ENCODE results near the gene ZDHHC16.

ZDHHC16 gene

DNA sequence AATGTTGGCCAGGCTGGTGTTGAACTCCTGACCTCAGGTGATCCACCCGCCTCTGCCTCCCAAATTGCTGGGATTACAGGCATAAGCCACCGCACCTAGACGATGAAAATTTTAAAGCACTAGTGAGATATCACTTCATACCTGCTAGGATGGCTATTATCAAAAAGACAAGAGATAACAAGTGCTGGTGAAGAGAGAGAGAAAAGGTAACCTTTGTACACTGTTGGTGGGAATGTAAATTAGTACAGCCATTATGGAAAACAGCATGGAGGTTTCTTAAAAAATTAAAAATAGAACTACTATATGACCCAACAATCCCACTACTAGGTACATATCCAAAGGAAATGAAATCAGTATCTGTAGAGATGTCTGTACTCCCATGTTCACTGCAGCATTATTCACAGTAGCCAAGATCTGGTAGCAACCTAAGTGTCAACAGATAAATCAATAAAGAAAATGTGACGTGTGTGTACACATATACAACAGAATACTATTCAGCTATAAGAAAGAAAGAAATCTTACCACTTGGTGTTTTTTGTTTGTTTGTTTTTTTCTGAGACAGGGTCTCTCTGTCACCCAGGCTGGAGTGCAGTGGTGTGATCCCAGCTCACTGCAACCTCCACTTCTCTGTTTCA lies 39.8 kb downstream of the ZDHHC16 start:
- TF ChIP-seq, protein P1, sequence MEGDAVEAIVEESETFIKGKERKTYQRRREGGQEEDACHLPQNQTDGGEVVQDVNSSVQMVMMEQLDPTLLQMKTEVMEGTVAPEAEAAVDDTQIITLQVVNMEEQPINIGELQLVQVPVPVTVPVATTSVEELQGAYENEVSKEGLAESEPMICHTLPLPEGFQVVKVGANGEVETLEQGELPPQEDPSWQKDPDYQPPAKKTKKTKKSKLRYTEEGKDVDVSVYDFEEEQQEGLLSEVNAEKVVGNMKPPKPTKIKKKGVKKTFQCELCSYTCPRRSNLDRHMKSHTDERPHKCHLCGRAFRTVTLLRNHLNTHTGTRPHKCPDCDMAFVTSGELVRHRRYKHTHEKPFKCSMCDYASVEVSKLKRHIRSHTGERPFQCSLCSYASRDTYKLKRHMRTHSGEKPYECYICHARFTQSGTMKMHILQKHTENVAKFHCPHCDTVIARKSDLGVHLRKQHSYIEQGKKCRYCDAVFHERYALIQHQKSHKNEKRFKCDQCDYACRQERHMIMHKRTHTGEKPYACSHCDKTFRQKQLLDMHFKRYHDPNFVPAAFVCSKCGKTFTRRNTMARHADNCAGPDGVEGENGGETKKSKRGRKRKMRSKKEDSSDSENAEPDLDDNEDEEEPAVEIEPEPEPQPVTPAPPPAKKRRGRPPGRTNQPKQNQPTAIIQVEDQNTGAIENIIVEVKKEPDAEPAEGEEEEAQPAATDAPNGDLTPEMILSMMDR (conservative IDR thresholded peaks at IDR 0.05; ENCODE audit: low read depth, low read length) = no peak
- H3K4me3 ChIP-seq (ENCODE audit: low read depth, low read length) = no peak overlapping the region
- DNase-seq (ENCODE audit: low read depth) = no peak

DNA sequence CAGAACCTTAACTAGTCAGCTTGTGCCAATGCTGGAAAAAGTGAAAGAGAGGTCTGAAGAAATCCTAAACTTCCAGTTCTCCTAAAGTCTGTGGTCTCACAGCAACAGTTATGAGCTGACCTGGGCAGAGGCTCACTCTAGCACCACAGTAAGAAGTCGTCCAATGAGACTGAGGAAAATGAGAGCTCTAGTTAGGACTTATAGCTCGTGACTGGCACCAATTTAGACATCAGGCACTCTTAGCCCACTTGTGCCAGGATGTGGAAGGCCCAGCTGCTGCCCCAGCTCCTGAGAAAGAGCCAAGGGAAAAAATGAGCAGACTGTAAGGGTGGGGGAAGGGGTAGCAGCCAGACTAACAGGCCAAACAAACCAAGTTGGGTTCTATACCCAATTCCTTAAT lies 44.6 kb downstream of the ZDHHC16 start:
- DNase-seq (ENCODE audit: low read depth) = no peak
- no peak overlapping the region for H3K4me3 ChIP-seq (ENCODE audit: low read depth, low read length)
- TF ChIP-seq, protein P1 (conservative IDR thresholded peaks at IDR 0.05; ENCODE audit: low read depth, low read length) = no peak

DNA sequence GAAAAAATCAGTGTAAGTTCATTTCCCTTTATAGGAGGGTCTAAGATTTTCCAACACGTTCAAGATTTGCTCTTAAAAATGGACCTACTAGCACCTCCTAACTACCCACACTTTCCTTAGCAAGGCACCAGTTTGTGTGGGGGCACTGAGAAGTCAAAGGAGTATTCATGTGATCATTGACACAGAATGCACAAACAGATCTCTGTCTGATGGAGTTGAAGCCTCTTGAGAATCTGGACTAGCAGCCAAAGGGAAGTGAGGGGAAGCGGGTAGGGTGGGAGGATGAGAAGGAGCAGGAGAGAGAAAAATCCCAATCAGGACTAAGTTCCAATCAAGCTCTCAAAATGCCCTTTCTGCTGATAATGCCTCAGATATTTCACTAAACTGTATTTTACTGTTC lies 48.2 kb downstream of the ZDHHC16 start:
- TF ChIP-seq, protein P1 (conservative IDR thresholded peaks at IDR 0.05; ENCODE audit: low read depth, low read length) = no peak
- DNase-seq (ENCODE audit: low read depth) = no peak
- H3K4me3 ChIP-seq (ENCODE audit: low read depth, low read length) = no peak overlapping the region

DNA sequence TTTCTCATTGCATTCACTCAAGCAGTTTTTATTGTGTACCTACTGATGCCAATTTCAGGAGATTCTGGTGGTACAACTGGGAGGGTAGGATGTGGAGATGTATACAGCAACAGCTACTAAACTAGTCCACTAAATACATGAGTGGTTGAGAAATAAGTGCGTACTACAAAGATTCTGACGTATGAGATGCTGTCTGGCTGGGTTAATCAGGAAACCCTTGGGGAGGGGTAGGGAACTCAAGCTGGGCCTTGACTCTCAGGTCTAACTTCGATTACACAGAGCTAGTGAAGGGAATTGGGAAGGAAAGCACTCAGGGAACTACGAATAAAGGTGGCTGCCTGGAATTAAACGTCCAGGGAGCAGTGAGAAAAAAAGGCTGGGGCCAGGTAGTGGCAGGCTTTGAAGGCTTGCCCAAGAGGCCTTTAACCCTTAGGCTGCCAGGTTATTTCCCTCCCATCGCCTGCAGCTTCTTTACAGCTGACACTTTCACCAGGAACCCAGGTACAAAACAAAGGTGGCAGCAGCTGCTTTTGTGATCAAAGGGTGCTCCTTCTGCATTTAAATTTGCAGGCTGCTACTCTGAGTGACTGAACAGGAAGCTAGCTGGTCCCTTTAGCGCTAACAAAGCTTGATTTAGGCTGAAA lies 49.0 kb downstream of the ZDHHC16 start:
- no peak overlapping the region for H3K4me3 ChIP-seq (ENCODE audit: low read depth, low read length)
- peak; percentile 65 for DNase-seq (ENCODE audit: low read depth)
- TF ChIP-seq, protein P1 (conservative IDR thresholded peaks at IDR 0.05; ENCODE audit: low read depth, low read length) = no peak

DNA sequence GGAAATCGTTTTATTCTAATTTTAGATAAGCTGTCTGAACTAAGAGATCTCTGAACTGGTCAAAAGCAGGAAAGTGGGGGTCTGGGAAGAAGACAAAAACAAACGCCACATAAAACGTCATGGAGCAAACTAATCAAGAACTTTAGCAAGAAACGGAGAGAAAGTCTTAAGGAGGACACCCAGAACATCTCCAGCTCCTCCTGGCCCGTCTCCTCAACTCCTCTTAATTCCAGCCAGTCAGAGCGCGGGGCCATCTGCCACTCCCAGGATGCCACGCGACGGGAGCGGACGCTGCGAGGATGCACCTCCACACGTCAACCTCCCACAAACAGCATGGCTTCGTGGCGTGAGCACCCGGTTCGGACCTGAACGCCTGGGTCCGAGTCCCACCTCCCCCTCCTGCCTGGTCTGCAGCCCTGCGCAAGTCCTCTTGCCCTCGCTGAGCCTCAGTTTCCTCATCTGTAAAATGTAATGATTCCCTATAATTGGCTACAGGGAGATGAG lies 51.6 kb downstream of the ZDHHC16 start:
- TF ChIP-seq, protein P1 (conservative IDR thresholded peaks at IDR 0.05; ENCODE audit: low read depth, low read length) = no peak
- H3K4me3 ChIP-seq (ENCODE audit: low read depth, low read length) = peak overlapping the region; percentile 99
- DNase-seq (ENCODE audit: low read depth) = peak; percentile 87

DNA sequence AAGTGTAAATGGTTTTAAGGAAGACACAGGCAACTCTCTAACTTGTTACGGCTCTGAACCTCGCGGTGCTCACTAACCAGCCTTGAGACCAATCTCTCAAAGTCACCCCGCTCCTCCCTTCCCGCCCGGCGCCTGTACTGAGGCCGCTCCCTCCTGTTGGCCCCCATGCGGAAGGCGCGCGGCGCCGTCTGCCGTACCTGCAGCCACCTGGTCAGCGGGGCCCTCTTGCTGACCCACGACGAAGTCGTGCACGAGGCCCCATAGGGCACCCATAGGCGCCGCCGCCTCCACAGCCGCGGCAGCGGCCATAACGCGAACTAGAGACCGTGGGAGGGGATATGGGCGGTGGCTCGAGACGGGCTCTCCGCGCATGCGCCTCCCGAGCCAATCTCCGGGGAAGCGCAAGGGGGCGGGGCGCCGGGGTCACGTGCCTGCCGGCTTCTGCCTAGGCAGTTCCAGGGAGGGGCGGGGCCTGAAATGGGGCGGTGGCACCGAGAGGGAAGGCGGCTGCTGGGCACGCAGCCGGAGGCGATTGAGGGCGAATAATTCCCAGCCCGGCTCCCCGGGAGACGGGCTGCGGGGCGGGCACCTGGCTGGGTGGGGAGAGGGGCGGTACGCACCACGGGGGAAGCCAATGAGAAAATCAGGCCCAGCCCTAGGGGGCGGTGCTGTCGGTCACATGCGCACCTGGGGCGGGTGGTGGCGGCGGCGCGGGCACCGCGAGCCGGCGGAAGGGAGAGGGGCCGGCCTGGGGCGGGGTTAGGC lies 52.3 kb downstream of the ZDHHC16 start, which contains the start of gene MMS19:
Gene MMS19, minus strand, starts transcription at position 347 of the 765 bp plus-strand sequence. Its CDS starts 38 bp downstream, at position 309.
- peak; percentile 99 for DNase-seq (ENCODE audit: low read depth)
- TF ChIP-seq, protein P1 (conservative IDR thresholded peaks at IDR 0.05; ENCODE audit: low read depth, low read length) = no peak

More for the DNA sequence above, 52.3 kb downstream of the ZDHHC16 start, which contains the start of gene MMS19:
- H3K4me3 ChIP-seq (ENCODE audit: low read depth, low read length) = peak within 1 kb of the TSS; percentile 99

All from choroid plexus epithelial cell (primary cell).